Measurements from ENCODE around the gene THY1.

GRCh38 chr11:119418759-119419158 is 4.2 kb downstream of the THY1 start:
- no peak for TF ChIP-seq SP1 (IDR thresholded peaks at IDR 0.05)
- no peak for TF ChIP-seq PKNOX1 (IDR thresholded peaks at IDR 0.05)
- TF ChIP-seq BHLHE40 (IDR thresholded peaks at IDR 0.05; ENCODE audit: borderline replicate concordance), result no peak
